Measurements from ENCODE around the gene ZNF536.

Gene ZNF536

DNA sequence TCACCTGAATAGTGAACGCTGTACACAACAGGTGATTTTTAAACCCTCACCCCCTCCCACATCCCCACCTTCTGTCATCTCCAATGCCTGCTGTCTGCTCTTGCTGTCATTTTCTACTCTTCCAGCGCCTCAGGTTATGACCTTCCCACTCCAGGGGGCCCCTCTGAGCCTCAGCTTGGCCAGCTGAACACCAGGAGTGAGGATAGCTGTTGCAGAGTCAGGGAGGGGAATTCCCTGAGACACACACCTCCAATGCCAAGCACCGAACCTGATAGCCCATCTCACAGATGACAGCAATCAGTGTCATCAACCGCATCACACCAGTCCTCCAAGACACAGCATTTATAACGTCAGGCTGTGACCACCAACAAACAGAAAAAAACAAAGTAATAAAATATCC is 193.5 kb downstream of the ZNF536 start:
- no peak for DNase-seq (ENCODE audit: low read depth)
- H3K4me3 ChIP-seq (ENCODE audit: low read length): no peak overlapping the region
- TF ChIP-seq, protein P1, sequence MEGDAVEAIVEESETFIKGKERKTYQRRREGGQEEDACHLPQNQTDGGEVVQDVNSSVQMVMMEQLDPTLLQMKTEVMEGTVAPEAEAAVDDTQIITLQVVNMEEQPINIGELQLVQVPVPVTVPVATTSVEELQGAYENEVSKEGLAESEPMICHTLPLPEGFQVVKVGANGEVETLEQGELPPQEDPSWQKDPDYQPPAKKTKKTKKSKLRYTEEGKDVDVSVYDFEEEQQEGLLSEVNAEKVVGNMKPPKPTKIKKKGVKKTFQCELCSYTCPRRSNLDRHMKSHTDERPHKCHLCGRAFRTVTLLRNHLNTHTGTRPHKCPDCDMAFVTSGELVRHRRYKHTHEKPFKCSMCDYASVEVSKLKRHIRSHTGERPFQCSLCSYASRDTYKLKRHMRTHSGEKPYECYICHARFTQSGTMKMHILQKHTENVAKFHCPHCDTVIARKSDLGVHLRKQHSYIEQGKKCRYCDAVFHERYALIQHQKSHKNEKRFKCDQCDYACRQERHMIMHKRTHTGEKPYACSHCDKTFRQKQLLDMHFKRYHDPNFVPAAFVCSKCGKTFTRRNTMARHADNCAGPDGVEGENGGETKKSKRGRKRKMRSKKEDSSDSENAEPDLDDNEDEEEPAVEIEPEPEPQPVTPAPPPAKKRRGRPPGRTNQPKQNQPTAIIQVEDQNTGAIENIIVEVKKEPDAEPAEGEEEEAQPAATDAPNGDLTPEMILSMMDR (conservative IDR thresholded peaks at IDR 0.05; ENCODE audit: low read length): no peak

DNA sequence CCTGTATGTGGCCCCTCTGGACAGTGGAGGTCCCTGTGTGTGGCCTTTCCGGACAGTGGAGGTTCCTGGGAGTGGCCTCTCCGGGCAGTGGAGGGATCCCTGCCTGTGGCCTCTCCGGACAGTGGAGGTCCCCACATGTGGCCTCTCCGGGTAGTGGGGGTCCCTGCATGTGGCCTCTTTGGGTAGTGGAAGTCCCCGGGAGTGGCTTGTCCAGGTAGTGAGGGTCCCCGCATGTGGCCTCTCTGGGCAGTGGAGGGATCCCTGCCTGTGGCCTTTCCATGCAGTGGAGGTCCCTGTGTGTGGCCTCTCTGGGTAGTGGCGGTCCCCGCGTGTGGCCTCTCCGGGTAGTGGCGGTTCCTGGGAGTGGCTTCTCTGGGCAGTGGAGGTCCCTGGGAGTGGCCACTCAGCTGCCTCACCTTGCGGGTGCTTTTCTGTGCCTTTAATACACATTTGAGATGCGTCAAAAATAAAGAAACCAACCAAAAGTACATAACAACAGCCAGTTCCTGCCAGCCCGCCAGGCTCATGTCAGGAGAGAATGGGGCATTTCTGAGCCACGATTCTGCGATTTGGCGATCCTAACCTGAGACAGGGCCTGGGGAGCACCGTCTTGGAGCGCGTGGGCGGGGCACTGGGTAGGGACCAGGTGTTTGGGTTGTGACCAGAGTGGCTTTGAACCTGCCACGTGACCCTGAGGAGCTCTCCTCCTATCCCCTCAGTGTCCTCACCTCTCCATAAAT is 194.7 kb downstream of the ZNF536 start:
- TF ChIP-seq, protein P1 (conservative IDR thresholded peaks at IDR 0.05; ENCODE audit: low read length): no peak

DNA sequence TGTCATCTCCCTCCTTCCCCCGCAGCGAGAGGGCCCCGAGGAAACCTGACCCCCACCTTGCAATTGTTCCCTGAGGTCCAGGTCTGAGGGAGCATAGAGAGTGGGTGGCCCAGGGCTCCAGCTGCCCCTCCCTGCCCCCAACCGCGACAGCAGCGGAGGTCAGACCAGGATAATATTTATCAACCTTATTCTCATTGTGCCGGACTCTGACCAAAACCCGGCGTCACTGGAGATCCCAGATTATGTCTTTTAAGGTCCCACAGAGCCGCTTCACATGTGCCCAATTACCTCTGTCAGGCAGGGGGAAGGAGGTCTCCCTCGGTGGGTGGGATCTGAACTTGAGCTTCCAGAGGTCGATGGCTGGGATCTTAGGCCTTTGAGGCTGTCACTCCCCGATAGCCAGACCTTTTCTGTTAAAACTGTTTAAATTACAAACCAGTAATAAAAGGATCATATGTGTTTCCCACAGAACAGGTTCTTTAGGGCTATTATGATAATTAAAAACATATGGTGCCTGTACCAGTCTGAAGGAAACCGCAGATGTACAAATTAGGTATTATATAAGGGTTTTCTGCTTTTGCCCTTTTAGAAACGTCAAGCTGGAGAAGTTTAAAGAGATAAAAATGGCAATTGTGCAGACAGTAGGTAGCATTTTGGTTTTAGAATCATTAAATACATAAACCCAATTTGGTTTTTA is 195.5 kb downstream of the ZNF536 start:
- no peak overlapping the region for H3K4me3 ChIP-seq (ENCODE audit: low read length)
- TF ChIP-seq, protein P1 (conservative IDR thresholded peaks at IDR 0.05; ENCODE audit: low read length): no peak
- peak; percentile 24 for DNase-seq (ENCODE audit: low read depth)

More for the DNA sequence above, 194.7 kb downstream of the ZNF536 start:
- no peak for DNase-seq (ENCODE audit: low read depth)
- no peak overlapping the region for H3K4me3 ChIP-seq (ENCODE audit: low read length)

DNA sequence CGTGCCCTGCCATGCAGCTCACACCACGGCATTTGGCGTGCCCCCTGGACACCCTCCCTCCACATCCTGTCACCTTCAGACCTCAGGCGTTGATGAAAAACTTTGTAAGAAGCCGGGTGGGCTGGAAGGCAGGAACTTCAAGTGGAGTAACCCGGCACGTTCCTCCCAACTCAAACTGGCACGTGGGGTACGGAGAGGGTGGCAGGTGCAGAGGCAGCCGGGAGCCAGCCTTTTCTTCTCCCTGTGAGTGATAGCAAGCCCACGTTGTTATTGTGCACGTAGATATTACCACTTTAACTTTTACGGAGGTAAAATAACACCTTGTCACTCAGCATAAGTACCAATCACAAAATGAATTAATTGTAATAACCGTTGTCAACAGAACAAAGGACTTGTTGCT is 198.0 kb downstream of the ZNF536 start:
- TF ChIP-seq, protein P1 (conservative IDR thresholded peaks at IDR 0.05; ENCODE audit: low read length): no peak
- no peak for DNase-seq (ENCODE audit: low read depth)
- H3K4me3 ChIP-seq (ENCODE audit: low read length): no peak overlapping the region

DNA sequence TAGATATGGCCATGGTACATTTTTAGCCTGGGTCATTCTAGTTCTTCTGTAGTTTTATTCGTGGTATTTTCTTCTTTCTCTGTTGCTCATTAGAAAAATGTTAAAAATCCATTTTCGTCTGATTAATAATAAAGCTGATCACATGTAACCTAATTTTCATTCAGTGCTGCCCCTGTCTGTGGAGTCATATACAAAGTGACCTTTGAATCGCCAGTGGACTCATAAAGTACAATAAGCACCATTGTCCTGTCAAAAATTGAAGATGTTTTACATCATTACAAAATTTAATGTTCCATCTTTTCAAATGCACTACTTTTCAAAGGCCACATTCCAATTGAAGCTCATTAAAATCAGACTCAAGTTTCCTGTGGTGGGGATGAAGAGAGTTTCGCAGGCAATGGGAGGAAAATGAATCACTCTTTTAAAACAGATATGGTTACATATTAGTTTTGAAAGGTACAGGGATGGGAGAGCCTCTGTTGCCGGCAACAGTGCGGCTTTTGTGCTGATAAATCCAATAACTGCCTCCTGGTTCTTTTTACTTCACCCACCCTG is 205.4 kb downstream of the ZNF536 start:
- no peak for DNase-seq (ENCODE audit: low read depth)
- TF ChIP-seq, protein P1 (conservative IDR thresholded peaks at IDR 0.05; ENCODE audit: low read length): no peak
- no peak overlapping the region for H3K4me3 ChIP-seq (ENCODE audit: low read length)

DNA sequence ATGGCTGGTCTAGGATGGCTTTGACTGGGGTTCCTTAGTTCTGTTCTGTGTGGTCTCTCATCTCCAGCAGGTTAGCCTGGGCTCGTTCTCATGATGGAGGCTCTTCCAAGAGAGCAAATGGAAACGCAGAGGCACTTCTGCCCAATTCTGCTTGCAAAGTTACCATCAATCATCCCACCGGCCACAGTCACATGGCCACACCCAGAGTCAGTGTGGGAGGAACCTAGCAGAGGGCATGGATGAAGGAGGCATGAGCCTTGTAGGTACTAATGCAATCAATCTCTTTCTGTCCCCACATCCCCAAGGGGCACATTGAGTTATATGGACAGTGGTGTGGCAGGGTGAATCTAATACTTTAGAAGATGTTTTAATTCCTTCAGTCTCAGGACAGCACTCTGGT is 207.2 kb downstream of the ZNF536 start:
- no peak for DNase-seq (ENCODE audit: low read depth)
- no peak overlapping the region for H3K4me3 ChIP-seq (ENCODE audit: low read length)
- TF ChIP-seq, protein P1 (conservative IDR thresholded peaks at IDR 0.05; ENCODE audit: low read length): no peak

Measured in AG10803 (cell line).